ENCODE data around the gene AURKAIP1.

GRCh38 chr1:1387098-1388077 is 12.4 kb upstream of the AURKAIP1 start:
- TF ChIP-seq CTCF (IDR thresholded peaks at IDR 0.05; ENCODE audit: poor library complexity, severe bottlenecking) (no peak), REST (IDR thresholded peaks at IDR 0.05; ENCODE audit: borderline replicate concordance) (no peak), RAD21 (conservative IDR thresholded peaks at IDR 0.05) (no peak)

Measured in neural cell (in vitro differentiated cells).